ENCODE data around the gene GOSR2.

The GOSR2 gene

GRCh38 chr17:46884552-46884951 lies 38.4 kb upstream of the GOSR2 start:
- in situ Hi-C loops (cut with MboI; ENCODE audit: low pct_unique_long_range_greater_than_20kb, low sequenced_read_pairs, unreplicated experiment) = loop anchor here (25.0 kb wide), 1 partner anchor 97 kb away; no protein-coding TSS in a partner anchor
- TF ChIP-seq CTCF (IDR thresholded peaks at IDR 0.05; ENCODE audit: extremely low read depth, insufficient read depth, missing control alignments) = no peak

GRCh38 chr17:46885415-46886309 lies 37.3 kb upstream of the GOSR2 start:
- in situ Hi-C loops (cut with MboI; ENCODE audit: low pct_unique_long_range_greater_than_20kb, low sequenced_read_pairs, unreplicated experiment) = loop anchor here (25.0 kb wide), 1 partner anchor 98 kb away; no protein-coding TSS in a partner anchor

More at GRCh38 chr17:46884552-46884951, 38.4 kb upstream of the GOSR2 start:
- DNase-seq (ENCODE audit: low spot score) = no peak

GRCh38 chr17:46886310-46886663 lies 36.7 kb upstream of the GOSR2 start:
- in situ Hi-C loops (cut with MboI; ENCODE audit: low pct_unique_long_range_greater_than_20kb, low sequenced_read_pairs, unreplicated experiment) = loop anchor here (25.0 kb wide), 1 partner anchor 99 kb away; no protein-coding TSS in a partner anchor
- no peak for DNase-seq (ENCODE audit: low spot score)
- TF ChIP-seq CTCF (IDR thresholded peaks at IDR 0.05; ENCODE audit: extremely low read depth, insufficient read depth, missing control alignments) = no peak

More at GRCh38 chr17:46885415-46886309, 37.3 kb upstream of the GOSR2 start:
- no peak for TF ChIP-seq CTCF (IDR thresholded peaks at IDR 0.05; ENCODE audit: extremely low read depth, insufficient read depth, missing control alignments)
- no peak for DNase-seq (ENCODE audit: low spot score)

GRCh38 chr17:46887717-46888116 lies 35.2 kb upstream of the GOSR2 start:
- in situ Hi-C loops (cut with MboI; ENCODE audit: low pct_unique_long_range_greater_than_20kb, low sequenced_read_pairs, unreplicated experiment) = loop anchor here (25.0 kb wide), 1 partner anchor 100 kb away; no protein-coding TSS in a partner anchor
- no peak for TF ChIP-seq CTCF (IDR thresholded peaks at IDR 0.05; ENCODE audit: extremely low read depth, insufficient read depth, missing control alignments)
- no peak for DNase-seq (ENCODE audit: low spot score)

GRCh38 chr17:46888727-46889126 lies 34.2 kb upstream of the GOSR2 start:
- no peak for DNase-seq (ENCODE audit: low spot score)
- in situ Hi-C loops (cut with MboI; ENCODE audit: low pct_unique_long_range_greater_than_20kb, low sequenced_read_pairs, unreplicated experiment) = loop anchor here (25.0 kb wide), 1 partner anchor 101 kb away; no protein-coding TSS in a partner anchor
- TF ChIP-seq CTCF (IDR thresholded peaks at IDR 0.05; ENCODE audit: extremely low read depth, insufficient read depth, missing control alignments) = no peak

- DNase-seq (ENCODE audit: low spot score) = no peak
- in situ Hi-C loops (cut with MboI; ENCODE audit: low pct_unique_long_range_greater_than_20kb, low sequenced_read_pairs, unreplicated experiment) = loop anchor here (25.0 kb wide), 1 partner anchor 102 kb away; no protein-coding TSS in a partner anchor
- no peak for TF ChIP-seq CTCF (IDR thresholded peaks at IDR 0.05; ENCODE audit: extremely low read depth, insufficient read depth, missing control alignments)
These were observed 33.4 kb upstream of the GOSR2 start for GRCh38 chr17:46889519-46889918.

Data from GM13977 (cell line).